Endodermal cell (in vitro differentiated cells): Measurements from ENCODE around the gene CENPT. TPM values are rescaled to one million over a fixed set of nuclear protein-coding genes. Genes with fewer than 3 reads are reported as not detected.

Source experiments
- DNase-seq: peaks from one replicate; pipeline ENCODE4 v3.0.0-alpha.2; 2017
- H3K27ac ChIP-seq: 2 replicates; pipeline ENCODE4 v1.5.1; 2013; ENCODE audit warnings: mild to moderate bottlenecking, low read depth, low read length, moderate library complexity
- H3K27me3 ChIP-seq: 2 replicates; pipeline ENCODE4 v1.6.1; 2013; ENCODE audit warnings: mild to moderate bottlenecking, low read length, moderate library complexity; ENCODE audit not compliant: insufficient read depth, control insufficient read depth, poor library complexity, severe bottlenecking
- H3K36me3 ChIP-seq: 2 replicates; pipeline ENCODE4 v1.7.0; 2013; ENCODE audit warnings: mild to moderate bottlenecking, low read length, moderate library complexity; ENCODE audit not compliant: control insufficient read depth, insufficient read depth
- H3K4me1 ChIP-seq: one replicate; pipeline ENCODE4 v1.7.0; 2013; ENCODE audit warnings: low read length; ENCODE audit not compliant: control insufficient read depth, insufficient read depth
- H3K4me3 ChIP-seq: 2 replicates; pipeline ENCODE4 v1.5.1; 2013; ENCODE audit warnings: mild to moderate bottlenecking, low read length, moderate library complexity
- H3K9ac ChIP-seq: 2 replicates; pipeline ENCODE4 v1.6.1; 2013; ENCODE audit warnings: mild to moderate bottlenecking, low read length, moderate library complexity; ENCODE audit not compliant: poor library complexity, severe bottlenecking; ENCODE audit errors: extremely low read depth
- H3K9me3 ChIP-seq: 2 replicates; pipeline ENCODE4 v1.6.1; 2013; ENCODE audit warnings: mild to moderate bottlenecking, low read length, moderate library complexity; ENCODE audit not compliant: control insufficient read depth
- H3K27ac Mint-ChIP-seq: 2 replicates; pipeline ENCODE4 v1.8.0; 2020; ENCODE audit warnings: mixed read lengths
- H3K27me3 Mint-ChIP-seq: 2 replicates; pipeline ENCODE4 v1.8.0; 2021; ENCODE audit warnings: mild to moderate bottlenecking, mixed read lengths; ENCODE audit not compliant: insufficient read depth
- H3K36me3 Mint-ChIP-seq: 2 replicates; pipeline ENCODE4 v1.8.0; 2020; ENCODE audit warnings: low read depth, mixed read lengths
- H3K4me1 Mint-ChIP-seq: 2 replicates; pipeline ENCODE4 v1.8.0; 2020; ENCODE audit warnings: mixed read lengths
- H3K4me3 Mint-ChIP-seq: 2 replicates; pipeline ENCODE4 v1.8.0; 2020; ENCODE audit warnings: mild to moderate bottlenecking, moderate library complexity, mixed read lengths
- H3K9me3 Mint-ChIP-seq: 2 replicates; pipeline ENCODE4 v1.8.0; 2020; ENCODE audit warnings: mild to moderate bottlenecking, mixed read lengths
- CTCF ChIP-seq: fragments of 200-600 bp; sonication (generic); conservative IDR thresholded peaks from 2 replicates; pipeline ENCODE4 v1.5.0; 2021; ENCODE audit warnings: antibody characterized with exemption, mild to moderate bottlenecking
- WGBS, 2 experiments: methylation state at CpG; one replicate each; pipeline versions ENCODE4 v1.1.5 to v1.1.7; 2013; ENCODE audit warnings: missing lambda C conversion rate in 2 of 2, mixed read lengths in 1 of 2; ENCODE audit not compliant: insufficient coverage in 1 of 2, insufficient read length in 1 of 2; 5-methylcytosine and 5-hydroxymethylcytosine counted together
- total RNA-seq, 2 donors: library from RNA; stranded (reverse); fragmentation: NEBNext Ultra II Directional in 1 of 2; extraction: Animal tissue kit (Norgen Biotek cat#: 25700) in 1 of 2; gene quantifications; 2 replicates in 1 of 2; 3 replicates in 1 of 2; pipeline ENCODE4 v1.2.1, GENCODE V29; 2021

CENPT gene
- total RNA-seq, 2 donors from 2014 or later = 43.7 to 57.2 TPM

GRCh38 chr16:67846320-67847063 is 1.0 kb downstream of the CENPT start, which contains the start of gene NUTF2:
Gene NUTF2 (plus strand): TSS chr16:67846933. CDS start chr16:67865131, 18,198 bp downstream.
- DNase-seq = peak; percentile 99
- Mint-ChIP-seq H3K9me3 (no peaks in the 10 kb centered on the region), H3K4me1 (peaks cover 45% of the 10 kb centered on the region), H3K4me3 (peak within 1 kb of the TSS; percentile 89), H3K27ac (peak within 1 kb of the TSS; percentile 95), H3K27me3 (no peaks in the 10 kb centered on the region), H3K36me3 (peaks cover 17% of the 10 kb centered on the region)
- peaks cover 22% of the 10 kb centered on the region for H3K4me1 ChIP-seq
- peak within 1 kb of the TSS; percentile 96 for H3K27ac ChIP-seq
- no peak for TF ChIP-seq CTCF
- H3K27me3 ChIP-seq = no peaks in the 10 kb centered on the region
- H3K4me3 ChIP-seq = peak within 1 kb of the TSS; percentile 89
- H3K36me3 ChIP-seq = peaks cover 19% of the 10 kb centered on the region
- 0 to 1% methylated on average over 29 to 57 of the region's 57 CpGs for WGBS, 2 experiments
- H3K9me3 ChIP-seq = no peaks in the 10 kb centered on the region
- H3K9ac ChIP-seq = peak within 1 kb of the TSS; percentile 95

GRCh38 chr16:67846063-67846319 is 1.5 kb downstream of the CENPT start:
- Histone ChIP-seq H3K4me1 (peaks cover 22% of the 10 kb centered on the region), H3K9ac (peak overlapping the region; percentile 95), H3K27ac (peak overlapping the region; percentile 96), H3K36me3 (peaks cover 19% of the 10 kb centered on the region), H3K27me3 (no peaks in the 10 kb centered on the region), H3K9me3 (no peaks in the 10 kb centered on the region), H3K4me3 (peak overlapping the region; percentile 89)
- Mint-ChIP-seq H3K27ac (peak overlapping the region; percentile 91), H3K9me3 (no peaks in the 10 kb centered on the region), H3K27me3 (no peaks in the 10 kb centered on the region), H3K4me3 (peak overlapping the region; percentile 89), H3K4me1 (peaks cover 47% of the 10 kb centered on the region), H3K36me3 (peaks cover 14% of the 10 kb centered on the region)
- no peak for TF ChIP-seq CTCF
- 55 to 67% methylated on average over 1 to 2 of the region's 2 CpGs for WGBS, 2 experiments
- DNase-seq = no peak

DNA sequence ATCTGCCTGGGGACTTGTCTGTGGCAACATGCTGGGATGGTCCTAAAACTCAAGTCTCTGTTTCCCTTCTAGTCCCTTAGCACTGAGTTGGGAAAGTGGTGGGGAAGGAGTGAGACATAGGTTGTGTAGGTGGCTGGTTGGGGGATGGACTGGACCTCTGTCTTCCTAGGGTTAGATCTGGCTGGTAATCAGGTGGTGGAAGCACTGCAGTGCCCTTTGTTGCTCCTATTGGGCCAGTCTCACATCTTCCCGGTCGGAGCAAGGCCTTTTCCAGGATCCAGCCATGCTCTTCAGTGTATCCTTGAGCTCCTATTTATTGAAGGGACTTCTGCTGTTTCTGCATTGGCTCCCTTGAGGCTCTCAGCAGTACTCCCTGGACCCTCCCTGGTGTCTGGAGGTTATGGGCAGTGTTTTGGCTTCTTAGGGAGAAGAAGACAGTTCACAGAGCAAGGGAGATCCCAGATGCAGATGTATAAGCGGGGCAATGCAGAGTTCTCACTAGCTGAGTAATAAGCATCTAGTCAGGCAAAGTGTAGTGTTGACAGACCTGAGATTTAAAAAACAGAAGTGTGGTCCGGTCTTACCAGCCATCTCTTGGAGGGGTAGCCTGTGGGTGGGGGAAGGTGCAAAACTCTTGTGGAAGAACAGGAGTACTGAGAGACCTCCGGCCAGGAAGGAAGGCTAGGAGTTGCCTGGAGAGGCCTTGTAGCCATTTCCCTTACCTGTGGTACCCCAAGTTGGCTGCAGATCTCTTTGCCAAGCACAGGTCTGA is 2.0 kb downstream of the CENPT start:
- WGBS, 2 experiments = 89 to 91% methylated on average over 4 to 5 of the region's 5 CpGs
- no peaks in the 10 kb centered on the region for H3K27me3 Mint-ChIP-seq
- Histone ChIP-seq H3K27me3 (no peaks in the 10 kb centered on the region), H3K4me3 (peak overlapping the region; percentile 89), H3K27ac (peak overlapping the region; percentile 96), H3K4me1 (peaks cover 22% of the 10 kb centered on the region), H3K9me3 (no peaks in the 10 kb centered on the region), H3K36me3 (peaks cover 17% of the 10 kb centered on the region), H3K9ac (peak overlapping the region; percentile 95)
- peak overlapping the region; percentile 89 for H3K4me3 Mint-ChIP-seq
- H3K4me1 Mint-ChIP-seq = peaks cover 47% of the 10 kb centered on the region
- no peak for TF ChIP-seq CTCF
- H3K27ac Mint-ChIP-seq = peak overlapping the region; percentile 91
- H3K9me3 Mint-ChIP-seq = no peaks in the 10 kb centered on the region
- H3K36me3 Mint-ChIP-seq = peaks cover 13% of the 10 kb centered on the region
- DNase-seq = no peak
